Transverse colon (tissue), 4 donors: ENCODE results near the gene FBXL3. TPM values are rescaled to one million over a fixed set of nuclear protein-coding genes. Genes with fewer than 3 reads are reported as not detected.
A peak's percentile ranks its signal among the peaks of the same experiment; 100 is the strongest.
"Not testable (repeated sequence)": the region's sequence is repeated elsewhere in the genome, so short reads cannot be mapped to it uniquely, and the experiment has no call there.

Source experiments
- DNase-seq: peaks from one replicate; pipeline ENCODE4 v3.0.0-alpha.2; 2019
- H3K27ac ChIP-seq, 4 donors: fragments of 200-600 bp; sonication (generic); 2 replicates each; pipeline ENCODE4 v1.5.1; 2016 to 2018; ENCODE audit warnings: inconsistent platforms in 4 of 4
- H3K27me3 ChIP-seq: fragments of 200-600 bp; sonication (generic); 2 replicates; pipeline ENCODE4 v1.5.1; 2017; ENCODE audit warnings: inconsistent platforms
- H3K36me3 ChIP-seq, 4 donors: fragments of 200-600 bp; sonication (generic); 2 replicates each; pipeline ENCODE4 v1.5.1; 2017 to 2019; ENCODE audit warnings: inconsistent platforms in 4 of 4
- H3K4me1 ChIP-seq, 4 donors: fragments of 200-600 bp; sonication (generic); 2 replicates each; pipeline ENCODE4 v1.5.1; 2017 to 2020; ENCODE audit warnings: inconsistent platforms in 4 of 4
- H3K4me3 ChIP-seq, 4 donors: fragments of 200-600 bp; sonication (generic); 1 replicate in 1 of 4; 2 replicates in 3 of 4; pipeline versions ENCODE4 v1.5.1 to v1.6.1; 2017 to 2019; ENCODE audit warnings: inconsistent platforms in 4 of 4
- H3K9me3 ChIP-seq, 2 donors: fragments of 200-600 bp; sonication (generic); 2 replicates each; pipeline ENCODE4 v1.5.1; 2017 to 2019; ENCODE audit warnings: inconsistent platforms in 2 of 2
- EP300 ChIP-seq: sonication (generic); formaldehyde crosslinking; IDR thresholded peaks from one replicate; pipeline ENCODE4 v1.6.1; 2017; ENCODE audit warnings: antibody characterized with exemption, low read depth
- POLR2A ChIP-seq: fragments of 450-650 bp; IDR thresholded peaks from one replicate; pipeline ENCODE4 v1.6.1; 2016; ENCODE audit warnings: antibody characterized with exemption, mild to moderate bottlenecking, moderate library complexity
- POLR2AphosphoS5 ChIP-seq, 3 donors: sonication (generic); formaldehyde crosslinking; IDR thresholded peaks; one replicate each; pipeline ENCODE4 v1.6.1; 2016; ENCODE audit warnings: antibody characterized with exemption in 3 of 3
- WGBS, 2 donors: methylation state at CpG; one replicate each; pipeline ENCODE4 v1.1.5; 2018; ENCODE audit warnings: low coverage in 1 of 2; 5-methylcytosine and 5-hydroxymethylcytosine counted together
- in situ Hi-C, 4 donors: fragments of 200-750 bp; cut with MboI; loops; one replicate each; pipeline versions ENCODE4 v1.15.0 to v1.15.1; 2017; ENCODE audit warnings: low sequenced_read_pairs in 3 of 4, low pct_ligation_motif_present in 1 of 4, low pct_unique_long_range_greater_than_20kb in 1 of 4
- intact Hi-C: fragments of 100-400 bp; cut with DNase I; formaldehyde crosslinking; loops from one replicate; pipeline ENCODE4 v1.15.1; 2023; ENCODE audit warnings: low total_unique reads
- total RNA-seq, 4 donors: library from RNA; depleted of rRNA; stranded (reverse); fragments of >200 nt; gene quantifications; one replicate each; pipeline ENCODE4 v1.1.0, GENCODE V29; 2016
- TF ChIP-seq, protein P1 (sequence below), 5 experiments: fragments of 200-600 bp in 3 of 5; fragments of 450-650 bp in 2 of 5; sonication (generic) in 3 of 5; IDR thresholded peaks; 1 replicate in 2 of 5; 2 replicates in 3 of 5; pipeline ENCODE4 v1.5.1; 2016 to 2017; ENCODE audit warnings: antibody characterized with exemption in 5 of 5, inconsistent platforms in 3 of 5, mild to moderate bottlenecking in 2 of 5, moderate library complexity in 1 of 5

Gene FBXL3
- total RNA-seq, 4 donors from 2014 or later, result 23.1 to 111 (median 88.4) TPM

- TF ChIP-seq, protein P1, sequence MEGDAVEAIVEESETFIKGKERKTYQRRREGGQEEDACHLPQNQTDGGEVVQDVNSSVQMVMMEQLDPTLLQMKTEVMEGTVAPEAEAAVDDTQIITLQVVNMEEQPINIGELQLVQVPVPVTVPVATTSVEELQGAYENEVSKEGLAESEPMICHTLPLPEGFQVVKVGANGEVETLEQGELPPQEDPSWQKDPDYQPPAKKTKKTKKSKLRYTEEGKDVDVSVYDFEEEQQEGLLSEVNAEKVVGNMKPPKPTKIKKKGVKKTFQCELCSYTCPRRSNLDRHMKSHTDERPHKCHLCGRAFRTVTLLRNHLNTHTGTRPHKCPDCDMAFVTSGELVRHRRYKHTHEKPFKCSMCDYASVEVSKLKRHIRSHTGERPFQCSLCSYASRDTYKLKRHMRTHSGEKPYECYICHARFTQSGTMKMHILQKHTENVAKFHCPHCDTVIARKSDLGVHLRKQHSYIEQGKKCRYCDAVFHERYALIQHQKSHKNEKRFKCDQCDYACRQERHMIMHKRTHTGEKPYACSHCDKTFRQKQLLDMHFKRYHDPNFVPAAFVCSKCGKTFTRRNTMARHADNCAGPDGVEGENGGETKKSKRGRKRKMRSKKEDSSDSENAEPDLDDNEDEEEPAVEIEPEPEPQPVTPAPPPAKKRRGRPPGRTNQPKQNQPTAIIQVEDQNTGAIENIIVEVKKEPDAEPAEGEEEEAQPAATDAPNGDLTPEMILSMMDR (IDR thresholded peaks at IDR 0.05), result no peak
- TF ChIP-seq POLR2A, result no peak
- TF ChIP-seq EP300, result no peak
- TF ChIP-seq POLR2AphosphoS5 (IDR thresholded peaks at IDR 0.05), result no peak
- no peak for DNase-seq
- peaks cover 3% of the 10 kb centered on the region for H3K27me3 ChIP-seq
- H3K9me3 ChIP-seq, result no peaks in the 10 kb centered on the region
- H3K36me3 ChIP-seq, result no peaks in the 10 kb centered on the region
- intact Hi-C loops (no loop called here), in situ Hi-C loops (no loop called here)
- H3K4me3 ChIP-seq, result no peak overlapping the region
- peaks cover 0 to 7% (median 0%) of the 10 kb centered on the region in 4 donors for H3K4me1 ChIP-seq
- WGBS, 2 donors, result 73 to 88% methylated on average over 6 of the region's 6 CpGs
- no peak overlapping the region for H3K27ac ChIP-seq
These were observed 59.9 kb downstream of the FBXL3 start for GRCh38 chr13:76967031-76967430.

- Histone ChIP-seq H3K27ac (no peak overlapping the region), H3K27me3 (peaks cover 3% of the 10 kb centered on the region), H3K4me1 (peaks cover 0 to 7% (median 0%) of the 10 kb centered on the region in 4 donors), H3K9me3 (no peaks in the 10 kb centered on the region), H3K4me3 (no peak overlapping the region), H3K36me3 (no peaks in the 10 kb centered on the region)
- intact Hi-C loops, result no loop called here
- DNase-seq, result peak; percentile 14
- in situ Hi-C loops, result no loop called here
- TF ChIP-seq POLR2A (no peak), EP300 (no peak), POLR2AphosphoS5 (IDR thresholded peaks at IDR 0.05) (no peak)
- TF ChIP-seq, protein P1 (IDR thresholded peaks at IDR 0.05), result no peak
- 59 to 100% methylated on average over 1 to 6 of the region's 6 CpGs for WGBS, 2 donors
These were observed 61.1 kb downstream of the FBXL3 start for GRCh38 chr13:76965759-76966421.

DNA sequence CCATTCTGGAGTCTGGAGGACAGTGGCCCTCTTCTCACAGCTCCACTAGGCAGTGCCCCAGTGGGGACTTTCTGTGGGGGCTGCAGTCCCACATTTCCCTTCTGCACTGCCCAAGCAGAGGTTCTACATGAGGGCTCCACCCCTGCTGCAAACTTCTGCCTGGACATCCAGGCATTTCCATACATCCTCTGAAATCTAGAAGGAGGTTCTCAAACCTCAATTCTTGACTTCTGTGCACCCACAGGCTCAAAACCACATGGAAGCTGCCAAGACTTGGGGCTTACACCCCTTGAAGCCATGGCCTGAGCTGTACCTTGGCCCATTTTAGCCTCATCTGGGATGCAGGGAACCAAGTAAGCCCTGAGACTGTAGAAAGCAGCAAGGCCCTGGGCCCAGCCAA is 67.2 kb downstream of the FBXL3 start:
- in situ Hi-C loops, result not testable (repeated sequence)

DNA sequence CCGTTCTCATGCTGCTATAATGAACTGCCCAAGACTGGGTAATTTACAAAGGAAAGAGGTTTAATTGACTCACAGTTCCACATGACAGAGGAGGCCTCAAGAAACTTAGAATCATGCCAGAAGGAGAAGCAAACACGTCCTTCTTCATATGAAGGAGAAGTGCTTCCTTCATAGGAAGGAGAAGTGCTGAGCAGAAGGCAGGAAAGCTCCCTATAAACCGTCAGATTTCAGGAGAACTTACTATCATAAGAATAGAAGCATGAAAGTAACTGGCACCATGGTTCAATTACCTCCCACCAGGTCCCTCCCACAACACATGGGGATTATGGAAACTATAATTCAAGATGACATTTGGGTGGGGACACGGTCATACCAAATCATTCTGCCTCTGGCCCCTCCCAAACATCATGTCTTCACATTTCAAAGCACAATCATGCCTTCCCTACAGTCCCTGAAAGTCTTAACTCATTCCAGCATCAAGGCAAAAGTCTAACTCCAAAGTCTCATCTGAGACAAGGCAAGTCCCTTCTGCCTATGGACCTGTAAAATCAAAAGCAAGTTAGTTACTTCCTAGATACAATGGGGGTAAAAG is 68.0 kb downstream of the FBXL3 start:
- Histone ChIP-seq H3K9me3 (peaks cover 8 to 11% of the 10 kb centered on the region in 2 donors), H3K27me3 (no peaks in the 10 kb centered on the region), H3K4me1 (no peaks in the 10 kb centered on the region), H3K27ac (no peak overlapping the region), H3K36me3 (no peaks in the 10 kb centered on the region), H3K4me3 (no peak overlapping the region)
- no peak for DNase-seq
- in situ Hi-C loops, result no loop called here
- intact Hi-C loops, result no loop called here
- WGBS, 2 donors, result 66 to 100% methylated on average over 1 to 4 of the region's 4 CpGs
- TF ChIP-seq, protein P1 (IDR thresholded peaks at IDR 0.05), result no peak
- TF ChIP-seq POLR2A (no peak), EP300 (no peak), POLR2AphosphoS5 (IDR thresholded peaks at IDR 0.05) (no peak)

More for the DNA sequence above, 67.2 kb downstream of the FBXL3 start:
- H3K36me3 ChIP-seq, H3K27ac ChIP-seq, DNase-seq, H3K4me3 ChIP-seq, H3K4me1 ChIP-seq, H3K27me3 ChIP-seq, intact Hi-C loops: not testable (repeated sequence)
- H3K9me3 ChIP-seq, result peaks cover 8 to 11% of the 10 kb centered on the region in 2 donors

GRCh38 chr13:76955661-76956060 is 71.3 kb downstream of the FBXL3 start:
- no peaks in the 10 kb centered on the region for H3K4me1 ChIP-seq
- no peak overlapping the region for H3K27ac ChIP-seq
- H3K4me3 ChIP-seq, result no peak overlapping the region
- WGBS, 2 donors, result 79 to 90% methylated on average over 4 to 5 of the region's 5 CpGs
- TF ChIP-seq EP300, result no peak
- TF ChIP-seq, protein P1 (IDR thresholded peaks at IDR 0.05), result no peak
- no peak for TF ChIP-seq POLR2AphosphoS5 (IDR thresholded peaks at IDR 0.05)
- no peak for TF ChIP-seq POLR2A
- intact Hi-C loops, result no loop called here
- no peaks in the 10 kb centered on the region for H3K27me3 ChIP-seq
- peaks cover 8 to 11% of the 10 kb centered on the region in 2 donors for H3K9me3 ChIP-seq
- no peaks in the 10 kb centered on the region for H3K36me3 ChIP-seq
- in situ Hi-C loops, result no loop called here
- no peak for DNase-seq
